Gastrocnemius medialis (tissue), 4 donors: ENCODE measurements around the gene DDX56.

Experiments used
- POLR2A ChIP-seq, 2 donors: fragments of 450-650 bp; IDR thresholded peaks; one replicate each; pipeline ENCODE4 v1.6.1; 2017; ENCODE audit warnings: antibody characterized with exemption in 2 of 2, mild to moderate bottlenecking in 2 of 2, moderate library complexity in 2 of 2
- TF ChIP-seq, protein P1 (sequence below), 5 experiments: fragments of 450-650 bp in 3 of 5; fragments of 200-600 bp in 2 of 5; sonication (generic) in 2 of 5; IDR thresholded peaks in 4 of 5; conservative IDR thresholded peaks in 1 of 5; 1 replicate in 4 of 5; 2 replicates in 1 of 5; pipeline ENCODE4 v1.5.1; 2016 to 2019; ENCODE audit warnings: antibody characterized with exemption in 5 of 5, mild to moderate bottlenecking in 3 of 5, moderate library complexity in 3 of 5

DNA sequence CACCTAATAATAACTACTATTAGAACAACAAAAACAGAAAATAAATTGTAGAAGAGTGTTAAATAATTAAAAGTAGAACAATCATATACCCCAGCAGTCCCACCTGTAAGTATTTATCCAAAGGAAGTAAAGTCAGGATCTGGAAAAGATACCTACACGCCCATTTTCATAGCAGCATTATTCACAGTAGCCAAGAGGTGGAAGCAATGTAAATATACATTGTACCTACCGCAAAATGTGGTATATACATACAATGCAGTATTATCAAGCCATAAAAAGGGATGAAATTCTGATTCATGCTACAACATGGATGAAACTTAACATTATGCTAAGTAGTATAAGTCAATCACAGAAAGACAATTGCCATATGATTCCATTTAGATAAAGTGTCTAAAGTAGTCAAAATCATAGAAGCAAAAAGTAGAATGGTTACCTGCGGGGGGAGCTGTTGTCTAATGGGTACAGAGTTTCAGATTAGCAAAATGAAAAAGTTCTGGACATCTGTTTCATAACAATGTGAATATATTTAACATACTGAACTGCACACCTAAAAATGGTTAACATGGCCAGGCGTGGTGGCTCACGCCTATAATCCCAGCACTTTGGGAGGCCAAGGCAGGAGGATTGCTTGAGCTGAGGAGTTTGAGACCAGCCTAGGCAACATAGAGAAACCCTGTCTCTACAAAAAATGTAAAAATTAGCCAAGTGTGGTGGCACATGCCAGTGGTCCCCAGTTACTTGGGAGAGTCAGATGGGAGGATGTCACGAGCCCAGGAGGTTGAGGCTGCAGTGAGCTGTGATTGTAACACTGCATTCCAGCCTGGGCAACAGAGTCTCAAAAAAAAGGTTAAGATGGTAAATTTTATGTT is 14.4 kb upstream of the DDX56 start:
- TF ChIP-seq, protein P1, sequence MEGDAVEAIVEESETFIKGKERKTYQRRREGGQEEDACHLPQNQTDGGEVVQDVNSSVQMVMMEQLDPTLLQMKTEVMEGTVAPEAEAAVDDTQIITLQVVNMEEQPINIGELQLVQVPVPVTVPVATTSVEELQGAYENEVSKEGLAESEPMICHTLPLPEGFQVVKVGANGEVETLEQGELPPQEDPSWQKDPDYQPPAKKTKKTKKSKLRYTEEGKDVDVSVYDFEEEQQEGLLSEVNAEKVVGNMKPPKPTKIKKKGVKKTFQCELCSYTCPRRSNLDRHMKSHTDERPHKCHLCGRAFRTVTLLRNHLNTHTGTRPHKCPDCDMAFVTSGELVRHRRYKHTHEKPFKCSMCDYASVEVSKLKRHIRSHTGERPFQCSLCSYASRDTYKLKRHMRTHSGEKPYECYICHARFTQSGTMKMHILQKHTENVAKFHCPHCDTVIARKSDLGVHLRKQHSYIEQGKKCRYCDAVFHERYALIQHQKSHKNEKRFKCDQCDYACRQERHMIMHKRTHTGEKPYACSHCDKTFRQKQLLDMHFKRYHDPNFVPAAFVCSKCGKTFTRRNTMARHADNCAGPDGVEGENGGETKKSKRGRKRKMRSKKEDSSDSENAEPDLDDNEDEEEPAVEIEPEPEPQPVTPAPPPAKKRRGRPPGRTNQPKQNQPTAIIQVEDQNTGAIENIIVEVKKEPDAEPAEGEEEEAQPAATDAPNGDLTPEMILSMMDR (IDR thresholded peaks at IDR 0.05 in 4 of 5, conservative IDR thresholded peaks at IDR 0.05 in 1 of 5): peak; percentile 58 to 77 (median 68)
- no peak for TF ChIP-seq POLR2A (IDR thresholded peaks at IDR 0.05)
